ENCODE data around the gene SPTBN5. TPM values are rescaled to one million over a fixed set of nuclear protein-coding genes. Genes with fewer than 3 reads are reported as not detected.

SPTBN5 gene
- total RNA-seq, 1 experiment from 2014 or later = 0.96 TPM

DNA sequence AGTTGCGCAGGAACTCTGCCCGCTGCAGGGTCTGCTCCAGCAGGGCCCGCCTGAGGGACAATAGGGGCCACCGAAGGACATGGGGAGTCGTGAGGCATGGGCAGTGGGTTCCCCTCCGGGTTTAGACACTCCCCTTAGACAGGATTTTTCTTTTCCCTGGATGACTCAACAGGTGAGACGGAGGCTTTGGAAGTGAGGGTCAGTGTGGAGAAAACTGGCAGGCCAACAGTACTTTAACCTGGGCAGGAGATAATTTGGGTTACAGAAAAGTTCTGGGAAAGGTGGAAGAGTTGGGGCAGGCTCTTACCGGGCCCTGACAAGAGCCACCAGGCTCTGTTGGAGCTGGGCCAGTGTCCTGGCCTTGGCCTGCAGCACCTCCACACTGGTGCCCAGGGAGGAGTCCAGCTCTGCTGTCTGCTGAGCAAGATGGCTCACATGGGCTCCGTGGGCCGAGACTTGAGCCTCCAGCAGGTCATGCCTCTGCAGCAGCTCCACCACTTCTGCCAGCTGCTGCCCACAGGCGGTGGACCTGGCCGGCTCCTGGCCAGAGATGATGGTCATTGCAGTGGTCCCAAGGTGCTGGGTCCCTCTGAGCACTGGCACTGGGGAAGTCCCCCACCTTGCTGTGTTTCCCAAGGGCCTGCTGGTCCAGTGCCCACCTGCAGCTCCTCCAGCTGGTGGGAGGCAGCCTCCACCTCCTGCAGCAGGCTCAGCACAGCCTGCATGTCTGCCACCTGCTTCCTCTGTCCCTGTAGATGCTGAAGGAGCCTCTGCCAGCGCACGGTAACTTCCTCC, 11.0 kb downstream of the SPTBN5 start:
- no TSS peak for BruUV-seq (replicated peaks)
- Histone ChIP-seq H3K4me1 (ENCODE audit: control insufficient read depth in 1 of 2, insufficient read depth in 2 of 2, low read length in 2 of 2) (no peaks in the 10 kb centered on the region), H3K27me3 (ENCODE audit: insufficient read depth, low read length) (no peaks in the 10 kb centered on the region), H3K9ac (ENCODE audit: low read length) (no peak overlapping the region), H3K79me2 (ENCODE audit: insufficient read depth, low read length) (no peaks in the 10 kb centered on the region), H3K9me2 (ENCODE audit: insufficient read depth) (no peaks in the 10 kb centered on the region), H3K4me3 (replicated peaks in 1 of 2; ENCODE audit: low read depth in 1 of 2, low read length in 2 of 2) (no peak overlapping the region), H3K9me3 (ENCODE audit: control insufficient read depth in 1 of 2, insufficient read depth in 1 of 2, low read depth in 1 of 2, low read length in 2 of 2) (no peaks in the 10 kb centered on the region), H2AFZ (ENCODE audit: low read depth, low read length, poor library complexity, severe bottlenecking) (no peak overlapping the region), H3K36me3 (ENCODE audit: control insufficient read depth in 1 of 2, insufficient read depth in 2 of 2, low read length in 2 of 2) (no peaks in the 10 kb centered on the region), H3K4me2 (ENCODE audit: low read length) (no peak overlapping the region), H3K27ac (ENCODE audit: low read depth, low read length) (no peak overlapping the region), H4K20me1 (ENCODE audit: insufficient read depth) (no peaks in the 10 kb centered on the region)
- ChIA-PET RAD21 (ENCODE audit: low non-redundant PET in 1 of 2, low total read pairs in 2 of 2, uncharacterized antibody in 2 of 2, unreplicated experiment in 2 of 2) (no interaction called here), CTCF (no interaction called here), POLR2A (no interaction called here)
- DNase-seq (ENCODE audit: low read depth, low spot score) (no peak), ATAC-seq (no peak)
- TF ChIP-seq CEBPB (IDR thresholded peaks at IDR 0.05; ENCODE audit: low read depth) (no peak), EZH2 (IDR thresholded peaks at IDR 0.05) (no peak), JUND (IDR thresholded peaks at IDR 0.05) (no peak), ELF1 (IDR thresholded peaks at IDR 0.05; ENCODE audit: borderline replicate concordance, low read depth) (no peak), TCF7L2 (IDR thresholded peaks at IDR 0.05; ENCODE audit: borderline replicate concordance, extremely low read depth, insufficient read depth, insufficient read length) (no peak), EZH2phosphoT487 (IDR thresholded peaks at IDR 0.05; ENCODE audit: borderline replicate concordance) (no peak)
- TF ChIP-seq, protein P1, sequence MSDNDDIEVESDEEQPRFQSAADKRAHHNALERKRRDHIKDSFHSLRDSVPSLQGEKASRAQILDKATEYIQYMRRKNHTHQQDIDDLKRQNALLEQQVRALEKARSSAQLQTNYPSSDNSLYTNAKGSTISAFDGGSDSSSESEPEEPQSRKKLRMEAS (IDR thresholded peaks at IDR 0.05) = no peak
- intact Hi-C loops (cut with micrococcal nuclease) = no loop called here

DNA sequence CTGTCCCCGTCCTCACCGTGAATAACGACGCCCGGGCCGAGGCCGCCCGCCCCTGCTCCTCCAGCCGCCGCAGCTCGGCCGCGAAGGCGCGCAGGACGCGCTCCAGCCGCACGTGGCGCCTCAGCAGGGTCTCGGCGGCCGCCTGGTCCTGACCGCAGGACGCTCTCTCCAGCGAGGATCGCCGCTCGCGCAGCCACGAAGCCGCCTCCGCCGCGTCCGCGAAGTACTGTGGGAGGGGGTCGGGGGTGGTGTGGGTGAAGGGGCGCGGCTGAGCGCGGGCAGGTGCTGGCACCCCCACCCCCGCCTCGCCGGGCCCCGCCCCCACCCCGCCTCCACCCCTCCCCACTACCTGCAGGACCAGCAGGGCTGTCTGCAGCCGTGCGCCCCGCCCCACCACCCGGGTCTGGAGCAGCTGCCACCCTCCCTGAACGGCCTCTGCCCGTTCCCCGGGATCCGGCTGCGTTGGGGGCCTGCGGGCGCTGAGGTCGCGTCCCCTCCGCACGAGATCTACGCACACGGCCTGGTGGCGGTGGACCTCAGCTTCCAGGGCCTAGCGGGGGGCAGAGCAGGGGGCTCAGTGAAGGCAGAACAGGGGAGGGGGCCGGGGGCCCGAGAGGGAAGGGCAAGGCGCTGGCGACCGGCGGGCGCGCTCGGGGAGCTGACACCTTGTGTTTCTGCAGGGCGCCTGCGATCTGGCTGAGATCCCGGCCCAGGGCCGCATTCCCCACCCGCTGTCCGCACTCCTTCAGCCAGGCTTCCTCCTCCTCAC, 11.7 kb downstream of the SPTBN5 start:
- no peaks in the 10 kb centered on the region for H3K27me3 ChIP-seq (ENCODE audit: insufficient read depth, low read length)
- no TSS peak for BruUV-seq (replicated peaks)
- no peaks in the 10 kb centered on the region for H3K36me3 ChIP-seq (ENCODE audit: control insufficient read depth in 1 of 2, insufficient read depth in 2 of 2, low read length in 2 of 2)
- no peaks in the 10 kb centered on the region for H3K4me1 ChIP-seq (ENCODE audit: control insufficient read depth in 1 of 2, insufficient read depth in 2 of 2, low read length in 2 of 2)
- ChIA-PET POLR2A (no interaction called here), CTCF (no interaction called here), RAD21 (ENCODE audit: low non-redundant PET in 1 of 2, low total read pairs in 2 of 2, uncharacterized antibody in 2 of 2, unreplicated experiment in 2 of 2) (no interaction called here)
- no peaks in the 10 kb centered on the region for H3K79me2 ChIP-seq (ENCODE audit: insufficient read depth, low read length)
- intact Hi-C loops (cut with micrococcal nuclease) = no loop called here
- ATAC-seq = no peak
- H3K9me2 ChIP-seq (ENCODE audit: insufficient read depth) = no peaks in the 10 kb centered on the region
- H3K4me2 ChIP-seq (ENCODE audit: low read length) = no peak overlapping the region
- DNase-seq (ENCODE audit: low read depth, low spot score) = no peak
- no peaks in the 10 kb centered on the region for H3K9me3 ChIP-seq (ENCODE audit: control insufficient read depth in 1 of 2, insufficient read depth in 1 of 2, low read depth in 1 of 2, low read length in 2 of 2)
- H3K9ac ChIP-seq (ENCODE audit: low read length) = no peak overlapping the region
- H2AFZ ChIP-seq (ENCODE audit: low read depth, low read length, poor library complexity, severe bottlenecking) = no peak overlapping the region
- no peak overlapping the region for H3K27ac ChIP-seq (ENCODE audit: low read depth, low read length)
- H3K4me3 ChIP-seq (replicated peaks in 1 of 2; ENCODE audit: low read depth in 1 of 2, low read length in 2 of 2) = no peak overlapping the region
- H4K20me1 ChIP-seq (ENCODE audit: insufficient read depth) = no peaks in the 10 kb centered on the region
- TF ChIP-seq SIN3A (IDR thresholded peaks at IDR 0.05; ENCODE audit: low read depth) (no peak), POLR2A (IDR thresholded peaks at IDR 0.05; ENCODE audit: borderline replicate concordance, extremely low read depth, insufficient read depth, insufficient read length) (no peak), EZH2 (IDR thresholded peaks at IDR 0.05) (no peak)
- TF ChIP-seq, protein P2, sequence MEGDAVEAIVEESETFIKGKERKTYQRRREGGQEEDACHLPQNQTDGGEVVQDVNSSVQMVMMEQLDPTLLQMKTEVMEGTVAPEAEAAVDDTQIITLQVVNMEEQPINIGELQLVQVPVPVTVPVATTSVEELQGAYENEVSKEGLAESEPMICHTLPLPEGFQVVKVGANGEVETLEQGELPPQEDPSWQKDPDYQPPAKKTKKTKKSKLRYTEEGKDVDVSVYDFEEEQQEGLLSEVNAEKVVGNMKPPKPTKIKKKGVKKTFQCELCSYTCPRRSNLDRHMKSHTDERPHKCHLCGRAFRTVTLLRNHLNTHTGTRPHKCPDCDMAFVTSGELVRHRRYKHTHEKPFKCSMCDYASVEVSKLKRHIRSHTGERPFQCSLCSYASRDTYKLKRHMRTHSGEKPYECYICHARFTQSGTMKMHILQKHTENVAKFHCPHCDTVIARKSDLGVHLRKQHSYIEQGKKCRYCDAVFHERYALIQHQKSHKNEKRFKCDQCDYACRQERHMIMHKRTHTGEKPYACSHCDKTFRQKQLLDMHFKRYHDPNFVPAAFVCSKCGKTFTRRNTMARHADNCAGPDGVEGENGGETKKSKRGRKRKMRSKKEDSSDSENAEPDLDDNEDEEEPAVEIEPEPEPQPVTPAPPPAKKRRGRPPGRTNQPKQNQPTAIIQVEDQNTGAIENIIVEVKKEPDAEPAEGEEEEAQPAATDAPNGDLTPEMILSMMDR (IDR thresholded peaks at IDR 0.05 in 2 of 3, conservative IDR thresholded peaks at IDR 0.05 in 1 of 3; ENCODE audit: borderline replicate concordance in 1 of 3, insufficient read depth in 1 of 3, low read depth in 2 of 3, low read length in 2 of 3) = no peak

All from HCT116 (cell line).